DND-41 (cell line): Measurements from ENCODE around the gene ABLIM2.

Experiments used
- ATAC-seq: fragments of 200-7000 bp; cut with Tn5 transposase; 3 replicates; pipeline ENCODE4 v1.9.1; 2021; ENCODE audit warnings: low read depth; ENCODE audit not compliant: insufficient read depth
- DNase-seq: peaks from one replicate; pipeline ENCODE4 v3.0.0-alpha.2; 2020
- H2AFZ ChIP-seq: 2 replicates; pipeline ENCODE4 v1.6.0; 2012; ENCODE audit warnings: low read depth, low read length
- H3K27ac ChIP-seq: 2 replicates; pipeline ENCODE4 v1.5.1; 2012; ENCODE audit warnings: low read length, inconsistent platforms
- H3K27me3 ChIP-seq: fragments of 200-600 bp; sonication (generic); 2 replicates; pipeline ENCODE4 v1.6.0; 2012; ENCODE audit warnings: low read length, mild to moderate bottlenecking, inconsistent platforms; ENCODE audit not compliant: insufficient read depth, poor library complexity
- H3K36me3 ChIP-seq: 2 replicates; pipeline ENCODE4 v1.5.1; 2012; ENCODE audit warnings: low read length, inconsistent platforms; ENCODE audit not compliant: insufficient read depth
- H3K4me1 ChIP-seq: 2 replicates; pipeline ENCODE4 v1.5.1; 2012; ENCODE audit warnings: mild to moderate bottlenecking, low read length; ENCODE audit not compliant: insufficient read depth
- H3K4me2 ChIP-seq: 2 replicates; pipeline ENCODE4 v1.6.0; 2012; ENCODE audit warnings: mild to moderate bottlenecking, moderate library complexity, low read length, inconsistent platforms; ENCODE audit not compliant: insufficient read depth
- H3K4me3 ChIP-seq, 2 experiments: fragments of 200-600 bp in 1 of 2; shearing (Covaris generic) in 1 of 2; 2 replicates each; pipeline ENCODE4 v1.5.1; 2012 to 2016; ENCODE audit warnings: inconsistent platforms in 2 of 2, low read length in 2 of 2, mild to moderate bottlenecking in 2 of 2, low read depth in 1 of 2, moderate library complexity in 1 of 2
- H3K79me2 ChIP-seq: 2 replicates; pipeline ENCODE4 v1.6.0; 2012; ENCODE audit warnings: low read length, inconsistent platforms; ENCODE audit not compliant: insufficient read depth
- H3K9ac ChIP-seq: 2 replicates; pipeline ENCODE4 v1.6.0; 2012; ENCODE audit warnings: low read depth, mild to moderate bottlenecking, inconsistent platforms, low read length, moderate library complexity
- H3K9me3 ChIP-seq: 2 replicates; pipeline ENCODE4 v1.5.1; 2012; ENCODE audit warnings: low read length, moderate library complexity, mild to moderate bottlenecking, inconsistent platforms; ENCODE audit not compliant: insufficient read depth, severe bottlenecking
- H4K20me1 ChIP-seq: 2 replicates; pipeline ENCODE4 v1.6.0; 2012; ENCODE audit warnings: low read length; ENCODE audit not compliant: insufficient read depth
- CTCF ChIP-seq: IDR thresholded peaks from 2 replicates; pipeline ENCODE4 v1.5.1; 2012; ENCODE audit warnings: borderline replicate concordance, low read length, moderate library complexity, mild to moderate bottlenecking; ENCODE audit not compliant: poor library complexity, severe bottlenecking; ENCODE audit errors: extremely low read depth
- EZH2 ChIP-seq: IDR thresholded peaks from 3 replicates; pipeline ENCODE4 v1.6.1; 2012; ENCODE audit warnings: borderline replicate concordance, low read depth, mild to moderate bottlenecking, moderate library complexity, low read length, inconsistent platforms; ENCODE audit not compliant: severe bottlenecking

Gene ABLIM2

GRCh38 chr4:8081171-8081570 lies 77.4 kb downstream of the ABLIM2 start:
- Histone ChIP-seq H3K27ac (no peak overlapping the region), H3K27me3 (no peaks in the 10 kb centered on the region), H3K9me3 (no peaks in the 10 kb centered on the region), H3K4me3 (no peak overlapping the region), H3K79me2 (no peaks in the 10 kb centered on the region), H4K20me1 (peaks cover 3% of the 10 kb centered on the region), H3K9ac (no peak overlapping the region), H2AFZ (no peak overlapping the region), H3K36me3 (no peaks in the 10 kb centered on the region), H3K4me2 (no peak overlapping the region), H3K4me1 (no peaks in the 10 kb centered on the region)
- DNase-seq, result no peak
- no peak for ATAC-seq
- no peak for TF ChIP-seq CTCF
- no peak for TF ChIP-seq EZH2

- no peak for DNase-seq
Observed at GRCh38 chr4:8080754-8081065, 77.9 kb downstream of the ABLIM2 start.

GRCh38 chr4:8079916-8080753 lies 78.5 kb downstream of the ABLIM2 start:
- no peak overlapping the region for H2AFZ ChIP-seq
- H3K27ac ChIP-seq, result no peak overlapping the region
- no peak overlapping the region for H3K9ac ChIP-seq
- DNase-seq (no peak), ATAC-seq (no peak)
- H3K9me3 ChIP-seq, result no peaks in the 10 kb centered on the region
- no peak overlapping the region for H3K4me2 ChIP-seq
- no peaks in the 10 kb centered on the region for H3K79me2 ChIP-seq
- H3K36me3 ChIP-seq, result no peaks in the 10 kb centered on the region
- no peak overlapping the region for H3K4me3 ChIP-seq
- no peaks in the 10 kb centered on the region for H3K27me3 ChIP-seq
- H4K20me1 ChIP-seq, result peaks cover 3% of the 10 kb centered on the region
- no peak for TF ChIP-seq EZH2
- TF ChIP-seq CTCF, result no peak
- H3K4me1 ChIP-seq, result no peaks in the 10 kb centered on the region

More at GRCh38 chr4:8080754-8081065, 77.9 kb downstream of the ABLIM2 start:
- Histone ChIP-seq H3K4me3 (no peak overlapping the region), H3K27ac (no peak overlapping the region), H3K79me2 (no peaks in the 10 kb centered on the region), H3K4me2 (no peak overlapping the region), H3K9me3 (no peaks in the 10 kb centered on the region), H2AFZ (no peak overlapping the region), H3K27me3 (no peaks in the 10 kb centered on the region), H4K20me1 (peaks cover 3% of the 10 kb centered on the region), H3K9ac (no peak overlapping the region), H3K4me1 (no peaks in the 10 kb centered on the region), H3K36me3 (no peaks in the 10 kb centered on the region)
- TF ChIP-seq CTCF (no peak), EZH2 (no peak)
- ATAC-seq, result no peak
